Measurements from ENCODE around the gene DDX41.

The DDX41 gene

GRCh38 chr5:177468329-177468684 is 48.5 kb downstream of the DDX41 start:
- no peak for DNase-seq (ENCODE audit: low spot score)
- Histone ChIP-seq H3K23ac (ENCODE audit: low read depth, low read length, poor library complexity) (no peak overlapping the region), H2BK120ac (ENCODE audit: low read depth, low read length) (no peak overlapping the region), H3K14ac (ENCODE audit: low read length) (no peak overlapping the region), H3K36me3 (replicated peaks in 1 of 2; ENCODE audit: control insufficient read depth in 2 of 2, insufficient read depth in 2 of 2, low read length in 2 of 2) (peaks cover 58 to 83% of the 10 kb centered on the region in 2 donors), H3K27ac (replicated peaks; ENCODE audit: low read length) (no peak overlapping the region), H4K8ac (ENCODE audit: low read depth, low read length) (no peak overlapping the region), H3K9me3 (replicated peaks in 1 of 2; ENCODE audit: control insufficient read depth in 2 of 2, insufficient read depth in 1 of 2, low read depth in 1 of 2, low read length in 2 of 2) (peaks cover 12 to 13% of the 10 kb centered on the region in 2 donors), H2BK12ac (ENCODE audit: low read length) (no peak overlapping the region), H2AK5ac (ENCODE audit: low read depth, low read length) (no peak overlapping the region), H3K4me2 (ENCODE audit: insufficient read depth, low read length, poor library complexity, severe bottlenecking) (no peak overlapping the region), H4K91ac (ENCODE audit: low read depth, low read length, poor library complexity) (no peak overlapping the region), H2BK15ac (ENCODE audit: low read length) (no peak overlapping the region), H3K4me3 (ENCODE audit: low read length in 2 of 2) (no peak overlapping the region), H3K18ac (ENCODE audit: low read length) (no peak overlapping the region), H3K27me3 (ENCODE audit: control insufficient read depth in 3 of 3, insufficient read depth in 3 of 3, low read depth in 1 of 3, low read length in 3 of 3) (no peaks in the 10 kb centered on the region), H2BK5ac (ENCODE audit: low read length) (peak overlapping the region; percentile 21), H3K4ac (ENCODE audit: low read length) (no peak overlapping the region), H3K4me1 (ENCODE audit: control insufficient read depth in 2 of 2, insufficient read depth in 1 of 2, low read depth in 1 of 2, low read length in 2 of 2) (peaks cover 33 to 37% of the 10 kb centered on the region in 2 donors), H3K9ac (ENCODE audit: low read depth, low read length, poor library complexity) (no peak overlapping the region), H2AFZ (ENCODE audit: low read length) (no peak overlapping the region), H3K79me1 (ENCODE audit: low read depth, low read length) (peaks cover 33% of the 10 kb centered on the region)
- no CpG with 5 or more reads among the region's 2 CpGs for WGBS, 2 donors (ENCODE audit: extremely low coverage in 2 of 2, insufficient read length in 2 of 2, insufficient replicate concordance in 1 of 2)

GRCh38 chr5:177467436-177467835 is 49.3 kb downstream of the DDX41 start:
- Histone ChIP-seq H2AK5ac (ENCODE audit: low read depth, low read length) (no peak overlapping the region), H3K4ac (ENCODE audit: low read length) (no peak overlapping the region), H3K23ac (ENCODE audit: low read depth, low read length, poor library complexity) (no peak overlapping the region), H3K4me3 (ENCODE audit: low read length in 2 of 2) (no peak overlapping the region), H2BK5ac (ENCODE audit: low read length) (no peak overlapping the region), H4K8ac (ENCODE audit: low read depth, low read length) (no peak overlapping the region), H2BK15ac (ENCODE audit: low read length) (no peak overlapping the region), H2AFZ (ENCODE audit: low read length) (no peak overlapping the region), H2BK12ac (ENCODE audit: low read length) (no peak overlapping the region), H3K36me3 (replicated peaks in 1 of 2; ENCODE audit: control insufficient read depth in 2 of 2, insufficient read depth in 2 of 2, low read length in 2 of 2) (peaks cover 64 to 90% of the 10 kb centered on the region in 2 donors), H3K14ac (ENCODE audit: low read length) (no peak overlapping the region), H3K79me1 (ENCODE audit: low read depth, low read length) (peaks cover 31% of the 10 kb centered on the region), H3K4me2 (ENCODE audit: insufficient read depth, low read length, poor library complexity, severe bottlenecking) (no peak overlapping the region), H3K18ac (ENCODE audit: low read length) (peak overlapping the region; percentile 25), H4K91ac (ENCODE audit: low read depth, low read length, poor library complexity) (no peak overlapping the region), H3K9ac (ENCODE audit: low read depth, low read length, poor library complexity) (no peak overlapping the region), H3K27me3 (ENCODE audit: control insufficient read depth in 3 of 3, insufficient read depth in 3 of 3, low read depth in 1 of 3, low read length in 3 of 3) (no peaks in the 10 kb centered on the region), H3K9me3 (replicated peaks in 1 of 2; ENCODE audit: control insufficient read depth in 2 of 2, insufficient read depth in 1 of 2, low read depth in 1 of 2, low read length in 2 of 2) (peaks cover 12 to 13% of the 10 kb centered on the region in 2 donors), H3K4me1 (ENCODE audit: control insufficient read depth in 2 of 2, insufficient read depth in 1 of 2, low read depth in 1 of 2, low read length in 2 of 2) (peaks cover 33 to 35% of the 10 kb centered on the region in 2 donors), H2BK120ac (ENCODE audit: low read depth, low read length) (no peak overlapping the region), H3K27ac (replicated peaks; ENCODE audit: low read length) (no peak overlapping the region)
- WGBS, 2 donors (ENCODE audit: extremely low coverage in 2 of 2, insufficient read length in 2 of 2, insufficient replicate concordance in 1 of 2): no CpG with 5 or more reads among the region's 31 CpGs
- no peak for DNase-seq (ENCODE audit: low spot score)

- H3K36me3 ChIP-seq (replicated peaks in 1 of 2; ENCODE audit: control insufficient read depth in 2 of 2, insufficient read depth in 2 of 2, low read length in 2 of 2): peaks cover 68 to 90% of the 10 kb centered on the region in 2 donors
- H3K18ac ChIP-seq (ENCODE audit: low read length): no peak overlapping the region
- peaks cover 34% of the 10 kb centered on the region for H3K79me1 ChIP-seq (ENCODE audit: low read depth, low read length)
- no peak overlapping the region for H3K4ac ChIP-seq (ENCODE audit: low read length)
- no peak overlapping the region for H3K4me3 ChIP-seq (ENCODE audit: low read length in 2 of 2)
- H3K9me3 ChIP-seq (replicated peaks in 1 of 2; ENCODE audit: control insufficient read depth in 2 of 2, insufficient read depth in 1 of 2, low read depth in 1 of 2, low read length in 2 of 2): peaks cover 12 to 13% of the 10 kb centered on the region in 2 donors
- no peak overlapping the region for H4K8ac ChIP-seq (ENCODE audit: low read depth, low read length)
- peak overlapping the region; percentile 46 for H3K23ac ChIP-seq (ENCODE audit: low read depth, low read length, poor library complexity)
- H3K9ac ChIP-seq (ENCODE audit: low read depth, low read length, poor library complexity): no peak overlapping the region
- no peak overlapping the region for H4K91ac ChIP-seq (ENCODE audit: low read depth, low read length, poor library complexity)
- H2BK15ac ChIP-seq (ENCODE audit: low read length): no peak overlapping the region
- no peak overlapping the region for H2BK5ac ChIP-seq (ENCODE audit: low read length)
- no peaks in the 10 kb centered on the region for H3K27me3 ChIP-seq (ENCODE audit: control insufficient read depth in 3 of 3, insufficient read depth in 3 of 3, low read depth in 1 of 3, low read length in 3 of 3)
- DNase-seq (ENCODE audit: low spot score): no peak
- no peak overlapping the region for H3K27ac ChIP-seq (replicated peaks; ENCODE audit: low read length)
- H2BK12ac ChIP-seq (ENCODE audit: low read length): peak overlapping the region; percentile 27
- no peak overlapping the region for H2AFZ ChIP-seq (ENCODE audit: low read length)
- peaks cover 30 to 31% of the 10 kb centered on the region in 2 donors for H3K4me1 ChIP-seq (ENCODE audit: control insufficient read depth in 2 of 2, insufficient read depth in 1 of 2, low read depth in 1 of 2, low read length in 2 of 2)
- no peak overlapping the region for H2BK120ac ChIP-seq (ENCODE audit: low read depth, low read length)
- H3K14ac ChIP-seq (ENCODE audit: low read length): no peak overlapping the region
- WGBS, 2 donors (ENCODE audit: extremely low coverage in 2 of 2, insufficient read length in 2 of 2, insufficient replicate concordance in 1 of 2): no CpG with 5 or more reads among the region's 25 CpGs
- H3K4me2 ChIP-seq (ENCODE audit: insufficient read depth, low read length, poor library complexity, severe bottlenecking): no peak overlapping the region
- H2AK5ac ChIP-seq (ENCODE audit: low read depth, low read length): no peak overlapping the region
Measured at GRCh38 chr5:177466861-177467260, 49.9 kb downstream of the DDX41 start.

GRCh38 chr5:177465044-177465443 is 51.7 kb downstream of the DDX41 start:
- peaks cover 28% of the 10 kb centered on the region for H3K79me1 ChIP-seq (ENCODE audit: low read depth, low read length)
- no peak overlapping the region for H3K4ac ChIP-seq (ENCODE audit: low read length)
- H3K4me3 ChIP-seq (ENCODE audit: low read length in 2 of 2): no peak overlapping the region
- no peak overlapping the region for H2BK5ac ChIP-seq (ENCODE audit: low read length)
- peaks cover 63 to 87% of the 10 kb centered on the region in 2 donors for H3K36me3 ChIP-seq (replicated peaks in 1 of 2; ENCODE audit: control insufficient read depth in 2 of 2, insufficient read depth in 2 of 2, low read length in 2 of 2)
- H3K27me3 ChIP-seq (ENCODE audit: control insufficient read depth in 3 of 3, insufficient read depth in 3 of 3, low read depth in 1 of 3, low read length in 3 of 3): no peaks in the 10 kb centered on the region
- H2AK5ac ChIP-seq (ENCODE audit: low read depth, low read length): no peak overlapping the region
- H2BK120ac ChIP-seq (ENCODE audit: low read depth, low read length): no peak overlapping the region
- no peak overlapping the region for H2BK15ac ChIP-seq (ENCODE audit: low read length)
- no peak overlapping the region for H3K9ac ChIP-seq (ENCODE audit: low read depth, low read length, poor library complexity)
- no peak overlapping the region for H3K14ac ChIP-seq (ENCODE audit: low read length)
- no peak overlapping the region for H2AFZ ChIP-seq (ENCODE audit: low read length)
- H3K4me2 ChIP-seq (ENCODE audit: insufficient read depth, low read length, poor library complexity, severe bottlenecking): no peak overlapping the region
- peaks cover 11 to 13% of the 10 kb centered on the region in 2 donors for H3K4me1 ChIP-seq (ENCODE audit: control insufficient read depth in 2 of 2, insufficient read depth in 1 of 2, low read depth in 1 of 2, low read length in 2 of 2)
- no peak overlapping the region for H3K27ac ChIP-seq (replicated peaks; ENCODE audit: low read length)
- H2BK12ac ChIP-seq (ENCODE audit: low read length): no peak overlapping the region
- no CpG with 5 or more reads among the region's 11 CpGs for WGBS, 2 donors (ENCODE audit: extremely low coverage in 2 of 2, insufficient read length in 2 of 2, insufficient replicate concordance in 1 of 2)
- H3K9me3 ChIP-seq (replicated peaks in 1 of 2; ENCODE audit: control insufficient read depth in 2 of 2, insufficient read depth in 1 of 2, low read depth in 1 of 2, low read length in 2 of 2): peaks cover 12 to 16% of the 10 kb centered on the region in 2 donors
- DNase-seq (ENCODE audit: low spot score): no peak
- no peak overlapping the region for H4K8ac ChIP-seq (ENCODE audit: low read depth, low read length)
- no peak overlapping the region for H3K18ac ChIP-seq (ENCODE audit: low read length)
- H3K23ac ChIP-seq (ENCODE audit: low read depth, low read length, poor library complexity): no peak overlapping the region
- no peak overlapping the region for H4K91ac ChIP-seq (ENCODE audit: low read depth, low read length, poor library complexity)
